H9 (cell line): ENCODE results near the gene CHIT1. TPM values are rescaled to one million over a fixed set of nuclear protein-coding genes. Genes with fewer than 3 reads are reported as not detected.

Experiments
- DNase-seq: peaks from one replicate; pipeline ENCODE4 v3.0.0-alpha.2; 2017
- H2AFZ ChIP-seq: one replicate; pipeline ENCODE4 v1.6.1; 2013; ENCODE audit warnings: mild to moderate bottlenecking, low read length, control low read depth, moderate library complexity
- H2AK5ac ChIP-seq: 2 replicates; pipeline ENCODE4 v1.6.1; 2013; ENCODE audit warnings: low read length, control low read depth, mixed read lengths; ENCODE audit not compliant: insufficient read length
- H2BK120ac ChIP-seq: one replicate; pipeline ENCODE4 v1.6.1; 2013; ENCODE audit warnings: low read depth, mild to moderate bottlenecking, low read length, control low read depth, inconsistent platforms; ENCODE audit not compliant: poor library complexity, severe bottlenecking
- H2BK12ac ChIP-seq: 2 replicates; pipeline ENCODE4 v1.6.1; 2013; ENCODE audit warnings: low read length, control low read depth, mixed read lengths, low read depth; ENCODE audit not compliant: insufficient read length
- H2BK15ac ChIP-seq: 2 replicates; pipeline ENCODE4 v1.6.1; 2013; ENCODE audit warnings: low read depth, low read length, control low read depth
- H2BK20ac ChIP-seq: one replicate; pipeline ENCODE4 v1.6.1; 2013; ENCODE audit warnings: low read depth, mild to moderate bottlenecking, low read length, control low read depth, inconsistent platforms; ENCODE audit not compliant: poor library complexity, severe bottlenecking
- H2BK5ac ChIP-seq: 2 replicates; pipeline ENCODE4 v1.6.1; 2013; ENCODE audit warnings: low read length, control low read depth, mixed read lengths; ENCODE audit not compliant: insufficient read length
- H3K14ac ChIP-seq: 2 replicates; pipeline ENCODE4 v1.6.1; 2013; ENCODE audit warnings: low read length, control low read depth; ENCODE audit not compliant: insufficient read depth
- H3K18ac ChIP-seq: 2 replicates; pipeline ENCODE4 v1.6.1; 2013; ENCODE audit warnings: low read depth, mild to moderate bottlenecking, mixed read lengths, low read length, control low read depth; ENCODE audit not compliant: insufficient read length
- H3K23ac ChIP-seq: 2 replicates; pipeline ENCODE4 v1.6.1; 2013; ENCODE audit warnings: low read length, control low read depth, mixed read lengths, low read depth; ENCODE audit not compliant: insufficient read length
- H3K23me2 ChIP-seq: 2 replicates; pipeline ENCODE4 v1.6.1; 2013; ENCODE audit warnings: low read depth, mild to moderate bottlenecking, mixed read lengths, low read length, control low read depth; ENCODE audit not compliant: insufficient read length, poor library complexity, severe bottlenecking
- H3K27ac ChIP-seq: 2 replicates; pipeline ENCODE4 v1.5.1; 2013; ENCODE audit warnings: low read length, control low read depth, mixed read lengths, low read depth; ENCODE audit not compliant: insufficient read length
- H3K27me3 ChIP-seq: 2 replicates; pipeline ENCODE4 v1.6.1; 2013; ENCODE audit warnings: low read length, control low read depth, inconsistent platforms; ENCODE audit not compliant: insufficient read depth
- H3K4ac ChIP-seq: 2 replicates; pipeline ENCODE4 v1.6.1; 2013; ENCODE audit warnings: low read depth, mild to moderate bottlenecking, control low read depth, inconsistent platforms, low read length, moderate library complexity
- H3K4me1 ChIP-seq: 2 replicates; pipeline ENCODE4 v1.6.1; 2013; ENCODE audit warnings: low read length, control low read depth, inconsistent platforms; ENCODE audit not compliant: insufficient read depth
- H3K4me2 ChIP-seq: 2 replicates; pipeline ENCODE4 v1.6.1; 2013; ENCODE audit warnings: low read length, control low read depth, mixed read lengths; ENCODE audit not compliant: insufficient read length, insufficient read depth
- H3K56ac ChIP-seq: 2 replicates; pipeline ENCODE4 v1.6.1; 2013; ENCODE audit warnings: low read depth, mild to moderate bottlenecking, mixed read lengths, low read length, control low read depth; ENCODE audit not compliant: insufficient read length
- H3K79me1 ChIP-seq: 2 replicates; pipeline ENCODE4 v1.6.1; 2013; ENCODE audit warnings: low read depth, mild to moderate bottlenecking, moderate library complexity, low read length, control low read depth, inconsistent platforms; ENCODE audit not compliant: insufficient read depth, poor library complexity, severe bottlenecking
- H3K79me2 ChIP-seq: 2 replicates; pipeline ENCODE4 v1.6.1; 2013; ENCODE audit warnings: low read length, control low read depth, inconsistent platforms; ENCODE audit not compliant: insufficient read depth
- H3K9ac ChIP-seq: 2 replicates; pipeline ENCODE4 v1.6.1; 2013; ENCODE audit warnings: low read length, control low read depth, mixed read lengths; ENCODE audit not compliant: insufficient read length; ENCODE audit errors: extremely low read depth
- H3K9me3 ChIP-seq: one replicate; pipeline ENCODE4 v1.6.1; 2013; ENCODE audit warnings: low read depth, low read length, inconsistent platforms; ENCODE audit not compliant: control insufficient read depth
- H3T11ph ChIP-seq: one replicate; pipeline ENCODE4 v1.6.1; 2013; ENCODE audit warnings: mild to moderate bottlenecking, low read length, control low read depth, inconsistent platforms
- H4K20me1 ChIP-seq: one replicate; pipeline ENCODE4 v1.6.1; 2013; ENCODE audit not compliant: control insufficient read depth, insufficient read length, insufficient read depth
- H4K5ac ChIP-seq: 2 replicates; pipeline ENCODE4 v1.6.1; 2013; ENCODE audit warnings: low read depth, mild to moderate bottlenecking, mixed read lengths, low read length, control low read depth; ENCODE audit not compliant: insufficient read length
- H4K8ac ChIP-seq: replicated peaks from 2 replicates; pipeline ENCODE4 v1.6.1; 2013; ENCODE audit warnings: low read length, control low read depth, mixed read lengths, low read depth; ENCODE audit not compliant: insufficient read length
- H4K91ac ChIP-seq: 2 replicates; pipeline ENCODE4 v1.6.1; 2013; ENCODE audit warnings: low read depth, mild to moderate bottlenecking, moderate library complexity, mixed read lengths, low read length, control low read depth; ENCODE audit not compliant: insufficient read length
- H3K27ac Mint-ChIP-seq, 3 experiments: 2 replicates in 2 of 3; 3 replicates in 1 of 3; pipeline ENCODE4 v1.8.0; 2020 to 2021; ENCODE audit warnings: mixed read lengths in 3 of 3, mild to moderate bottlenecking in 1 of 3, moderate library complexity in 1 of 3
- H3K27me3 Mint-ChIP-seq: 2 replicates; pipeline ENCODE4 v1.8.0; 2021; ENCODE audit warnings: low read depth, mild to moderate bottlenecking, moderate library complexity, mixed read lengths
- H3K36me3 Mint-ChIP-seq, 3 experiments: 2 replicates in 2 of 3; 3 replicates in 1 of 3; pipeline ENCODE4 v1.8.0; 2020 to 2021; ENCODE audit warnings: low read depth in 3 of 3, mixed read lengths in 3 of 3; ENCODE audit not compliant: insufficient read depth in 1 of 3
- H3K4me1 Mint-ChIP-seq, 2 experiments: 2 replicates each; pipeline ENCODE4 v1.8.0; 2020; ENCODE audit warnings: mixed read lengths in 2 of 2
- H3K4me3 Mint-ChIP-seq, 2 experiments: 2 replicates in 1 of 2; 3 replicates in 1 of 2; pipeline ENCODE4 v1.8.0; 2020 to 2021; ENCODE audit warnings: mild to moderate bottlenecking in 2 of 2, mixed read lengths in 2 of 2, moderate library complexity in 1 of 2
- H3K9me3 Mint-ChIP-seq, 2 experiments: 2 replicates in 1 of 2; 3 replicates in 1 of 2; pipeline ENCODE4 v1.8.0; 2020; ENCODE audit warnings: mild to moderate bottlenecking in 2 of 2, mixed read lengths in 2 of 2, moderate library complexity in 1 of 2
- CTCF ChIP-seq: fragments of 200-600 bp; sonication (generic); conservative IDR thresholded peaks from 3 replicates; pipeline ENCODE4 v1.8.0; 2021; ENCODE audit warnings: antibody characterized with exemption, mild to moderate bottlenecking
- WGBS: extraction: QIAGEN DNeasy Blood & Tissue Kit; methylation state at CpG from one replicate; pipeline ENCODE4 v1.1.7; 2013; ENCODE audit warnings: missing lambda C conversion rate, low lambda C conversion rate, mixed read lengths; ENCODE audit not compliant: insufficient read length; ENCODE audit errors: extremely low coverage; 5-methylcytosine and 5-hydroxymethylcytosine counted together
- total RNA-seq: library from RNA; stranded (reverse); gene quantifications from 2 replicates; pipeline ENCODE4 v1.2.1, GENCODE V29; 2021

CHIT1 gene
- total RNA-seq, 1 experiment from 2014 or later = not detected

DNA sequence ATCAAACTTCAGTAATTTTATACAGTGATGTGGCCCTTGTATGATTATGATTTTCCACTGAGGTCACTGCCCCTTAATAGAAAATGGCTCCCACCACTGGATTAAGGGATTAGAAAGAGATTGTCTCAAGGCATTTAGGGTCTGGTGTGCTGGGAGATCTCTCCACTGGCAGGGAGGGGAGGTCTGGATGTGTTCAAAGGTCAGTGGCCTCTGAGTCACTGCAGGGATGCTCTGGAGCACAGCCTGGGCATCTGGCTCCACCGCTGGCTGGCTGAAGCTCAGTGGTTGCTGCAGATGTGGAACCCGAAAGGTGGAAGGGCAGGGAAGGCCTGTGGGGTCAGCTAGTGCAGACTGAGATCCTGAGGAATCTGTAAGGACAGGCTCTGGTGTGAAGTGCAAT lies 24.7 kb downstream of the CHIT1 start:
- no peak overlapping the region for H3K23ac ChIP-seq
- H4K8ac ChIP-seq = no peak overlapping the region
- Mint-ChIP-seq H3K9me3 (no peaks in the 10 kb centered on the region), H3K4me3 (no peak overlapping the region), H3K4me1 (peaks cover 5% of the 10 kb centered on the region in 2 experiments), H3K36me3 (no peaks in the 10 kb centered on the region), H3K27ac (no peak overlapping the region), H3K27me3 (peaks cover 24% of the 10 kb centered on the region)
- no peak overlapping the region for H2BK20ac ChIP-seq
- no peaks in the 10 kb centered on the region for H3K4me1 ChIP-seq
- no peak for DNase-seq
- no peaks in the 10 kb centered on the region for H3K9me3 ChIP-seq
- H3K27me3 ChIP-seq = peaks cover 2% of the 10 kb centered on the region; the same call in 1 of the 2 replicates
- H3K79me2 ChIP-seq = no peaks in the 10 kb centered on the region
- no peak overlapping the region for H4K5ac ChIP-seq
- H2AK5ac ChIP-seq = no peak overlapping the region
- no peaks in the 10 kb centered on the region for H3K23me2 ChIP-seq
- H3K18ac ChIP-seq = no peak overlapping the region
- H2BK120ac ChIP-seq = no peak overlapping the region
- H3K4me2 ChIP-seq = no peak overlapping the region
- no peak overlapping the region for H3K14ac ChIP-seq
- H3K9ac ChIP-seq = no peak overlapping the region
- TF ChIP-seq CTCF = no peak
- H3K4ac ChIP-seq = no peak overlapping the region
- H3T11ph ChIP-seq = no peak overlapping the region
- H3K56ac ChIP-seq = no peak overlapping the region
- H3K27ac ChIP-seq = no peak overlapping the region
- no peak overlapping the region for H2BK5ac ChIP-seq
- no CpG with 5 or more reads among the region's 2 CpGs for WGBS
- no peak overlapping the region for H2BK15ac ChIP-seq
- H4K20me1 ChIP-seq = no peaks in the 10 kb centered on the region
- no peak overlapping the region for H2BK12ac ChIP-seq
- no peak overlapping the region for H2AFZ ChIP-seq
- H3K79me1 ChIP-seq = no peaks in the 10 kb centered on the region
- no peak overlapping the region for H4K91ac ChIP-seq
